AML-193 (cell line): ENCODE data around the gene B4GAT1.
"Not testable (repeated sequence)": the region's sequence is repeated elsewhere in the genome, so short reads cannot be mapped to it uniquely, and the experiment has no call there.

Experiments
- DNase-seq, 2 experiments: peaks; one replicate each; lab custom pipeline; 2025; lab: John Stamatoyannopoulos, UW

Gene B4GAT1

GRCh38 chr11:66347425-66348276 is at the start of gene B4GAT1:
TSS of gene B4GAT1 (minus strand) at chr11:66347629. CDS start at chr11:66347545, 84 bp downstream.
- DNase-seq, result peak; percentile 61 to 70

- DNase-seq, result no peak
Observed at GRCh38 chr11:66393954-66394353, 46.5 kb upstream of the B4GAT1 start.

- DNase-seq, result no peak
Observed at GRCh38 chr11:66391322-66391721, 43.9 kb upstream of the B4GAT1 start.

GRCh38 chr11:66388780-66389386 is 41.5 kb upstream of the B4GAT1 start:
- DNase-seq, result peak; percentile 58 to 64

- DNase-seq, result peak; percentile 70 to 78
Observed at GRCh38 chr11:66386171-66387069, 39.0 kb upstream of the B4GAT1 start.

- DNase-seq, result not testable (repeated sequence)
Observed at GRCh38 chr11:66384316-66384715, 36.9 kb upstream of the B4GAT1 start.

GRCh38 chr11:66380264-66380663 is 32.8 kb upstream of the B4GAT1 start:
- not testable (repeated sequence) for DNase-seq

- DNase-seq, result not testable (repeated sequence)
Observed at GRCh38 chr11:66373690-66374287, 26.4 kb upstream of the B4GAT1 start.

- DNase-seq, result no peak
Observed at GRCh38 chr11:66373265-66373664, 25.8 kb upstream of the B4GAT1 start.

- DNase-seq, result no peak
Observed at GRCh38 chr11:66371627-66372415, 24.4 kb upstream of the B4GAT1 start, which contains the start of gene SLC29A2. TSS of gene SLC29A2 (minus strand) at chr11:66371760. CDS start at chr11:66371591, 169 bp downstream.

- DNase-seq, result no peak
Observed at GRCh38 chr11:66369073-66369894, 21.9 kb upstream of the B4GAT1 start.

GRCh38 chr11:66368484-66368883 is 21.1 kb upstream of the B4GAT1 start:
- no peak for DNase-seq

- DNase-seq, result no peak
Observed at GRCh38 chr11:66367561-66368312, 20.3 kb upstream of the B4GAT1 start.

- no peak for DNase-seq
Observed at GRCh38 chr11:66366844-66367477, 19.5 kb upstream of the B4GAT1 start.

GRCh38 chr11:66365711-66366619 is 18.5 kb upstream of the B4GAT1 start:
- DNase-seq, result no peak

GRCh38 chr11:66365166-66365565 is 17.7 kb upstream of the B4GAT1 start:
- DNase-seq, result no peak

- peak in 1 of 2 experiments; percentile 3 for DNase-seq
Observed at GRCh38 chr11:66363805-66364535, 16.5 kb upstream of the B4GAT1 start.
